ENCODE data around the gene MRTFA. TPM values are rescaled to one million over a fixed set of nuclear protein-coding genes. Genes with fewer than 3 reads are reported as not detected.
"Not testable (repeated sequence)": the region's sequence is repeated elsewhere in the genome, so short reads cannot be mapped to it uniquely, and the experiment has no call there.

The MRTFA gene
- total RNA-seq, 2 experiments from 2014 or later = 72.5 to 76.3 TPM

DNA sequence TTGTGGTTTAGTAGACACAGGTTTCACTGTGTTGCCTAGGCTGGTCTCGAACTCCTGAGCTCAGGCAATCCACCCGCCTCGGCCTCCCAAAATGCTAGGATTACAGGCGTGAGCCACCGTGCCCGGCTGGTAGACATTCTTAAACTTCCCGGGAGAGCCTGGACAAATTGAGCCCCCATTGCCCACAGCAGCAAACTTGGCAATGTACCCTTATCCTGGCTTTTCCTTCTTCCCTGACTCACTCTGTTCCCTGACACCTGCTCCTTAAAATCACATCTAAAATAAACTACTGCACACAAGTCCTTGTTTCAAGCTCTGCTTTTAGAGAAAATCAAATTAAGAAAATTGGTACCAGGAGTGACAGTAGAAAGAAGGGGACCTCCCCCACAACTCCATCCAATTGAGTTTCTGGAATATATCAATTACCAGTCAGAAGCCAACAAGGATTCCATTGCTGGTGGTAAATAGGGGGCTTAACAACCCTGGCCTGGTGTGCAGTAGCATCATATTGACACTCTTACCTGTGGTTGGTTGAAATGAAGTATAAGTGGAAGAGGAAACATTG is 35.4 kb upstream of the MRTFA start:
- Mint-ChIP-seq H3K27me3 (no peaks in the 10 kb centered on the region), H3K36me3 (peaks cover 6% of the 10 kb centered on the region), H3K4me3 (no peak overlapping the region), H3K9me3 (peaks cover 4% of the 10 kb centered on the region), H3K27ac (no peak overlapping the region), H3K4me1 (peaks cover 17% of the 10 kb centered on the region)
- POLR2A ChIA-PET = no interaction called here
- ATAC-seq (ENCODE audit: low read depth) (no peak), DNase-seq (no peak)

DNA sequence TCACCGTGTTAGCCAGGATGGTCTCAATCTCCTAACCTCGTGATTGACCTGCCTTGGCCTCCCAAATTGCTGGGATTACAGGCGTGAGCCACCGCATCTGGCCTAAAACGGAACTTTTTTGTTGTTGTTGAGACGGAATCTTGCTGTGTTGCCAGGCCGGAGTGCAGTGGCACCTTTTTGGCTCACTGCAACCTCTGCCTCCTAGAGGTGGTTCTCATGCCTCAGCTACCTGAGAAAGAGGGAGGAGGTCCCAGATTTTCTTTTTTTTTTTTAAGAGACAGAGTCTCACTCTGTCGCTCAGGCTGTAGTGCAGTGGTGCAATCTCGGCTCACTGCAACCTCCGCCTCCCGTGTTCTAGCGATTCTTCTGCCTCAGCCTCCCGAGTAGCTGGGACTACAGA is 34.9 kb upstream of the MRTFA start:
- no peak overlapping the region for H3K27ac Mint-ChIP-seq
- H3K9me3 Mint-ChIP-seq = peaks cover 4% of the 10 kb centered on the region
- peaks cover 6% of the 10 kb centered on the region for H3K36me3 Mint-ChIP-seq
- H3K27me3 Mint-ChIP-seq = no peaks in the 10 kb centered on the region
- ATAC-seq (ENCODE audit: low read depth) (no peak), DNase-seq (no peak)
- H3K4me1 Mint-ChIP-seq = peaks cover 15% of the 10 kb centered on the region
- no peak overlapping the region for H3K4me3 Mint-ChIP-seq
- POLR2A ChIA-PET = no interaction called here

DNA sequence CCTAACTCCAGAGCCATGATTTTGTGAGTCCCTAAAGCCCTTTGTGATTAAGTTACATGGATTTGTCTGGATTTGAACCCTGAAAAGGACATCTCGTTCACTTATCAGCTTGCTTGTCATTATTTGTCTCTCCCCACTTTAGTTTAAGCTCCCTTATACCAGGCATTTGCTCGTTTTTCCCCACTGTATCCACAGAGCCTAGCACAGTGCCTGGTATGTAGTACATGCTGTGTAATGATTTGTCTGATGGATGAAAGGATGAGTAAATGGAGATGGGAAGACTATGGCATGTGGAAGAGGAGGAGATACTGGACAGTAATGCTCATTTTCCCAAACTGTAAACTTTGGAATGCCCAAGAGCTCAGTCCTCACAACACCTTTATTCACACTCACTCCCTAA is 33.5 kb upstream of the MRTFA start:
- Mint-ChIP-seq H3K4me3 (no peak overlapping the region), H3K27me3 (no peaks in the 10 kb centered on the region), H3K4me1 (peaks cover 17% of the 10 kb centered on the region), H3K27ac (no peak overlapping the region), H3K9me3 (peaks cover 4% of the 10 kb centered on the region), H3K36me3 (peaks cover 6% of the 10 kb centered on the region)
- DNase-seq = no peak
- POLR2A ChIA-PET = interaction anchor here (0.6 to 1.4 kb wide), 2 partner anchors 13 to 272 kb away, joined by 3 to 7 read pairs; no protein-coding TSS in a partner anchor
- ATAC-seq (ENCODE audit: low read depth) = no peak

DNA sequence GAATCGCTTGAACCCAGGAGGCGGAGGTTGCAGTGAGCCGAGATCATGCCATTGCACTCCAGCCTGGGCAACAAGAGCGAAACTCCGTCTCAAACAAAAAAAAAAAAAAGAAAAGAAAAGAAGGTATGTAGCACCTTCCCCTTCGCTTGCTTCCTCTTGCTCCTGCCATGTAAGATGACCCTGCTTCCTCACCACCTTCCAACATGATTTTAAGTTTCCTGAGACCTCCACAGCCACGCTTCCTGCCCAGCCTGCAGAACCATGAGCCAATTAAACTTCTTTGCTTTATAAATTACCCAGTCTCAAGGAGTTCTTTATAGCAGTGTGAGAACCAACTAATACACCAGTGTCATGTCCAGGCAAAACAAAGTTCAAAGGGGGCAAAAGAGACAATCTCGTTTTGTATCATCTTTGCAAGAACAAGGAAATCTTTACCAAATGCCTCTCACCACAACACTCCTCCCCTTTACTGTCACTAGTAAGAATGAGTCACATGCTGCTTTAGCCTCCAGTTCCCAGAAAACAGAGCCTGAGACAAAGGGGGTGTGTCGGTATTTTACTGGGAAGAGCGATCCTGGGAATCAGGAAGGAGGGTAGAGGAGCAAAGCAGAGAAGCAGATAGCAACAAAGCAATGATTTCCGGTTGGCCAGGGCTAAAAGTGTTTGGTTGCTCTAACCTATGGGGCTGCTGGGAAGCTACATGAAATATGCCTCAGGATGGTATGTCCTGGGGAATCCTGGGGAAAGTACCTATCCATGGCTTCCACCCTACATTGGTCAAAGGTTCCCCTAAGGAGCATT is 32.3 kb upstream of the MRTFA start:
- POLR2A ChIA-PET = no interaction called here
- Mint-ChIP-seq H3K4me1 (peaks cover 17% of the 10 kb centered on the region), H3K36me3 (peaks cover 6% of the 10 kb centered on the region), H3K27ac (peak overlapping the region; percentile 85), H3K9me3 (peaks cover 4% of the 10 kb centered on the region), H3K27me3 (no peaks in the 10 kb centered on the region), H3K4me3 (peak overlapping the region; percentile 56)
- peak; percentile 58 for ATAC-seq (ENCODE audit: low read depth)
- DNase-seq = no peak

DNA sequence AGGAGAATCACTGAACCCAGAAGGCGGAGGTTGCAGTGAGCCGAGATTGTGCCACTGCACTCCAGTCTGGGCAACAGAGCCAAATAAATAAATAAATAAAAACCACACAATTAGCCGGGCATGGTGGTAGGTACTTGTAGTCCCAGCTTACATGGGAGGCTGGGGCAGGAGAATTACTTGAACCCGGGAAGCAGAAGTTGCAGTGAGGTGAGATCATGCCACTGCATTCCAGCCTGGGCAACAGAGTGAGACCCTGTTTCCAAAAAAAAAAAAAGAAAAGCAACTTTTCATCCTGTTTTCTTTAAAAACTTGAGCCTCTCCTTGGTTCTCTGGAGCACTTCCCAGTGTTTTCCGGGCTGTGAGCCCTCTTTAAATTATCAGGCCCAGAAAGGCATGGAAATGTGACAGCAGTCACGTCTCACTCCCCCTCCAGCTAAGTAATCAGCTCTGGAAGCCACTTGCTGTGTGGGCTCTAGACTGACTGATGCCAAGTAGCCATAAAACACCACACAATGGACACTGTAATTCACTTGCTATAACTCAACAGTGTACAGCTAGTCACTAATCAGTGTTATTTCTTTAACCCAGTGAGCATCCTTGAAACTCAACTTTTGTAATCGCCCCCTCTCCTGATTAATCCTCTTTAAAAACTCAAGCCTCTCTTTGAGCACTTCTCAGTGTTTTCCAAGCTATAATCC is 29.8 kb upstream of the MRTFA start:
- Mint-ChIP-seq H3K4me1 (peaks cover 17% of the 10 kb centered on the region), H3K9me3 (peaks cover 4% of the 10 kb centered on the region), H3K27me3 (no peaks in the 10 kb centered on the region), H3K4me3 (no peak overlapping the region), H3K36me3 (peaks cover 6% of the 10 kb centered on the region), H3K27ac (no peak overlapping the region)
- DNase-seq = no peak
- ATAC-seq (ENCODE audit: low read depth) = no peak
- POLR2A ChIA-PET = interaction anchor here (0.7 kb wide), 1 partner anchor 10 kb away, joined by 4 read pairs; no protein-coding TSS in a partner anchor

DNA sequence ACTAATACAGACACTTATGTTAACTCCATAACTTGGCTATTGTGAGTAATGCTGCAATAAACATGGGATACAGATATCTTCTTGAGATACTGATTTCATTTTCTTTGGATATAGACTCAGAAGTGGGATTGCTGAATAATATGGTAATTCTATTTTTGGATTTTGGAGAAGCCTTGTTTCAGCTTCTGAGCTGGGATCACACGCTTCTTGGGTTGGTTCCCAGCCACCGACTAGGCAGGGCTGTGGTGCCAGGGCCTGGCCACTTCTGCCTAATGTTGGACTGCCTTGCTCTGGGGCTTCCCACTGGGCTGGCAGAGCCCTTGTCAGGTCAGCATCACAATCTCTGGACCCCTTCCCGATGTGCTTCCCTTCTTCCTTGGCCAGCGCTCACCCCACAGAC is 28.8 kb upstream of the MRTFA start:
- Mint-ChIP-seq H3K36me3 (peaks cover 6% of the 10 kb centered on the region), H3K27me3 (no peaks in the 10 kb centered on the region), H3K27ac (no peak overlapping the region), H3K9me3 (peaks cover 4% of the 10 kb centered on the region), H3K4me3 (no peak overlapping the region), H3K4me1 (peaks cover 17% of the 10 kb centered on the region)
- DNase-seq (no peak), ATAC-seq (ENCODE audit: low read depth) (no peak)
- POLR2A ChIA-PET = no interaction called here

DNA sequence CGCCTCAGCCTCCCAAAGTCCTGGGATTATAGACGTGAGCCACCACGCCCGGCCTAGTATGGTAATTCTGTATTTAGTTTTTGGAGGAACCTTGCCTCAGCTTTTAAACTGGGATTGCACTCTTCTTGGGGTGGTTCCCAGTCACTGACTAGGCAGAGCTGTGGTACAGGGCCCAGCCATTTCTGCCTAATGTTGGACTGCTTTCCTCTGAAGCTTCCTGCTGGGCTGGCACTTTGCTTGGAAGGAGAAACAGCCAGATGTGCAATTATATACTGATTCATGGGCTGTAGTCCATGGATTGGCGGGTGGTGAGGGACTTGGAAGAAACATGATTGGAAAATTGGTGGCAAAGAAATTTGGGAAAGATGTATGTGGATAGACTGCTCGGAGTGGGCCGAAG is 25.2 kb upstream of the MRTFA start:
- Mint-ChIP-seq H3K9me3 (no peaks in the 10 kb centered on the region), H3K36me3 (no peaks in the 10 kb centered on the region), H3K27me3 (no peaks in the 10 kb centered on the region), H3K4me1 (peaks cover 1% of the 10 kb centered on the region), H3K27ac (no peak overlapping the region), H3K4me3 (no peak overlapping the region)
- DNase-seq (no peak), ATAC-seq (ENCODE audit: low read depth) (no peak)
- POLR2A ChIA-PET = interaction anchor here (0.6 kb wide), 1 partner anchor 52 kb away, joined by 3 read pairs; no protein-coding TSS in a partner anchor

DNA sequence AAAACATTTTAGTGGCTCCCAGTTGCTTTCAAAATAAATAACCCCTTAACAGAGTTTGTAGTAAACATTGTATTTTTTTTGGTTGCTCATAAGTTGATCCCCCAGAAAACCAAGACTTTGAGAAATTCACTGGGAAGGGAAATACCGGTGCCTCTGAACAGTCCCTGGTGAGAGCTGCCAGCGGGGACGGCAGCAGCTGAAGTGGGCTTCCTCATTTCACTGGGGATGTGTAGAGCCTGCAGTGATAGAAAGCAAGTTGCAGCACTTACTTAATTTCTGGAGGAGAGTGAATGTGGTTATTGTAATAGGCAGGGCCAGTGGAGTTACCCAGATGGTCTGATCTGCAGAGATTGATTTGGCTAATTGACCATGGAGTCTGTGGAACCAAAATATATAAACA is 24.2 kb upstream of the MRTFA start:
- no peak overlapping the region for H3K27ac Mint-ChIP-seq

DNA sequence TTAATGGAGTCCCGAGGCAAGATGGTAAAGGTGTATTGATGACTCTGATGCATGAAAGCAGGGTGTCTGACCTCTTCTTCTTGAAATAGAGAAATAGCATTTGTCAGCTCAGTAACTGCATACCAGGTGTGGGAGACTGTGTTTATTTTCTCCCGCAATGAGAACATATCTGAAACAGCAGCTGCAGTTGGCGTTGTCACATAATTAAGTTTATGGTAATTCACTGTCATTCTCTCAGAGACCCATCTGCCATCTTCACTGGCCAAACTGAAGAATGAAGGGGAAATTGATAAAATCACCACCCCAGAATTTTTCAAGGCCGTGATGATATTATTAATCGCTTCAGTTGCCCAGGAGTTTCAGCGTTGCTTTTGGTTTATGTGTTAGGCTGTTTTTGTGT is 22.6 kb upstream of the MRTFA start:
- ATAC-seq (ENCODE audit: low read depth) = no peak
- H3K36me3 Mint-ChIP-seq = no peaks in the 10 kb centered on the region
- H3K27me3 Mint-ChIP-seq = no peaks in the 10 kb centered on the region
- H3K9me3 Mint-ChIP-seq = no peaks in the 10 kb centered on the region
- H3K4me3 Mint-ChIP-seq = no peak overlapping the region
- H3K27ac Mint-ChIP-seq = no peak overlapping the region
- H3K4me1 Mint-ChIP-seq = no peaks in the 10 kb centered on the region
- POLR2A ChIA-PET = no interaction called here
- DNase-seq = no peak

More for the DNA sequence above, 24.2 kb upstream of the MRTFA start:
- no peaks in the 10 kb centered on the region for H3K27me3 Mint-ChIP-seq
- POLR2A ChIA-PET = no interaction called here
- H3K4me3 Mint-ChIP-seq = no peak overlapping the region
- H3K36me3 Mint-ChIP-seq = no peaks in the 10 kb centered on the region
- no peak for DNase-seq
- H3K9me3 Mint-ChIP-seq = no peaks in the 10 kb centered on the region
- H3K4me1 Mint-ChIP-seq = peaks cover 1% of the 10 kb centered on the region
- ATAC-seq (ENCODE audit: low read depth) = no peak

DNA sequence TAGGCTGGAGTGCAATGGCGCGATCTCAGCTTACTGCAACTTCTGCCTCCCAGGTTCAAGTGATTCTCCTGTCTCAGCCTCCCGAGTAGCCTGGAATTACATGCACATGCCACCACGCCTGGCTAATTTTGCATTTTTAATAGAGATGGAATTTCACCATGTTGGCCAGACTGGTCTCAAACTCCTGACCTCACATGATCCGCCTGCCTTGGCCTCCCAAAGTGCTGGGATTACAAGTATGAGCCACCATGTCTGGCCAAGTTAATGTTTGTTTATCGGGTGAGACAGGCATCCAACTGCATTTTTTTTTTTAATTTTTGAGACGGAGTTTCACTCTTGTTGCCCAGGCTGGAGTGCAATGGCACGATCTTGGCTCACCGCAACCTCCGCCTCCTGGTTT is 20.1 kb upstream of the MRTFA start:
- H3K4me3 Mint-ChIP-seq; DNase-seq; H3K4me1 Mint-ChIP-seq; POLR2A ChIA-PET; H3K27me3 Mint-ChIP-seq; H3K36me3 Mint-ChIP-seq; ATAC-seq (ENCODE audit: low read depth); H3K9me3 Mint-ChIP-seq; H3K27ac Mint-ChIP-seq: not testable (repeated sequence)

DNA sequence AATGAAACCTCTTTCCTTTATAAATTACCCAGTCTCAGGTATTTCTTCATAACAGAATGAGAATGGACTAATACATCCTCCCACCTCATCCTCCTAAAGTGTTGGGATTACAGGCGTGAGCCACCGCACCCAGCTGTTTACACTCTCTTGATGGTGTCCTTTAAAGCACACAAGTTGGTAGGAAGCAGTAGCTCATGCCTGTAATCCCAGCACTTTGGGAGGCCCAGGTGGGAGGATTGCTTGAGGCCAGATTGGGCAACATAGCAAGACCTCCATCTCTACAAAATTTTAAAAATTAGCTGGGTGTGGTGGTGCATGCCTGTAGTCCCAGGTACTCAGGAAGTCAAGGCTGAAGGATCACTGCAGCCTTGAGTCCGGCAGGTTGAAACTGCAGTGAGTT is 19.4 kb upstream of the MRTFA start:
- H3K27me3 Mint-ChIP-seq; H3K36me3 Mint-ChIP-seq; POLR2A ChIA-PET; H3K9me3 Mint-ChIP-seq; DNase-seq; H3K27ac Mint-ChIP-seq; H3K4me3 Mint-ChIP-seq; H3K4me1 Mint-ChIP-seq; ATAC-seq (ENCODE audit: low read depth): not testable (repeated sequence)

DNA sequence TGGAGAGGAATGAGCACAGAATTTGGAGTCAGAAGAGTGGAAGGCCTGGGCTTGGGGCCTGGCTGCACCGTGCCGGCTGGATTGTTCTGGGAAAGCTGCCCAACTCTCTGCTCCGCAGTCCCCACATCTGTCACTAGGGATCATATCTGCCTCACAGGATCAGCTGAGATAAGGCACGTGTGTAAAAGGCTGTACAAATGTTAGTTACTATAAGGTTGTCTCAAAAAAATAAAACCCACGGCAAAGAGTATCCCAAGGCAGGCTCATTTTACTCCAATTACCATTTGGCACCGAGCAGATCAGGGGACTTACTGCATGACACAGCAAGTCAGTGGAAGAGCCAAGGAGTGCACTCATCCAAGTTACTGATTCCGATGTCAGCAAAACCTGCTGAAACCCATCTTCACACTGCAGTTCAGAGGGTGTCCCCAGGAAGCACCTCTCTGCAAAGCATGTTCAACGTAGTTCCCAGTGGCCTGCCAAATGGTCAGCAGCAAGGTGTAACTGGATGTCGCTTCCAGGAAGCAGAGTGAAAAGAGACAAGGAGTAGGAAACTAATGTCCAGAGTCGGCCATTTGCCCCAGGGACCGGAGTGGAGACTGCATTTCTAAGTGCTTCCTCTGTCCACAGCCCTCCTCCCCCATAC is 18.1 kb upstream of the MRTFA start:
- no peak overlapping the region for H3K27ac Mint-ChIP-seq

DNA sequence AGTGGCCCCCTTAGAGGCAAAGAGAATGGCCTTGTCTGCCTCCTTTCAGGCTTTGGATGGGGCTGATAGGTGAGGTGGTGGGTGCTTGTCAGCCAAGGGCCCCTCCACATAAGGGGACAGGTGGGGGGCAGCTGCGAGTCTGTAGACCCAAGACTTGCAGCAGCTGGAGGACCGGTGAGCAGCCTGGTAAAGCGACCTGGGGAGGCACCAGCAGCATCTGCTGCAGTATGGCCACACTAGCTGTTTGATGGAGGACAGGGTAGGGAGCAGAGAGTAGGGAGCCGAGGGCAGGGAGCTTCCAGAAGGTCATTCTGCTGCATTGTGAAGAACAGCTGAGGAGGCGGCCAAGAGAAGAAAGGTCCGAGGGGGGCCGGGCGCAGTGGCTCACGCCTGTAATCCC is 16.8 kb upstream of the MRTFA start:
- Mint-ChIP-seq H3K4me1 (no peaks in the 10 kb centered on the region), H3K27ac (no peak overlapping the region), H3K9me3 (no peaks in the 10 kb centered on the region), H3K4me3 (no peak overlapping the region), H3K27me3 (peaks cover 2% of the 10 kb centered on the region), H3K36me3 (no peaks in the 10 kb centered on the region)
- ATAC-seq (ENCODE audit: low read depth) (no peak), DNase-seq (no peak)
- POLR2A ChIA-PET = interaction anchor here (0.5 kb wide), 1 partner anchor 189 kb away, joined by 5 read pairs; no protein-coding TSS in a partner anchor

More for the DNA sequence above, 18.1 kb upstream of the MRTFA start:
- POLR2A ChIA-PET = no interaction called here
- Mint-ChIP-seq H3K4me3 (no peak overlapping the region), H3K36me3 (no peaks in the 10 kb centered on the region), H3K4me1 (no peaks in the 10 kb centered on the region), H3K27me3 (peaks cover 2% of the 10 kb centered on the region), H3K9me3 (no peaks in the 10 kb centered on the region)
- ATAC-seq (ENCODE audit: low read depth) = no peak
- no peak for DNase-seq

Data from activated naive CD8-positive, alpha-beta T cell treated with anti-CD3 and anti-CD28 coated beads, Interleukin-2, amount 10 ng/mL, durations not matched to agents 7 days and 5 days (primary cell).